ENCODE measurements around the gene GADD45G.

The GADD45G gene

DNA sequence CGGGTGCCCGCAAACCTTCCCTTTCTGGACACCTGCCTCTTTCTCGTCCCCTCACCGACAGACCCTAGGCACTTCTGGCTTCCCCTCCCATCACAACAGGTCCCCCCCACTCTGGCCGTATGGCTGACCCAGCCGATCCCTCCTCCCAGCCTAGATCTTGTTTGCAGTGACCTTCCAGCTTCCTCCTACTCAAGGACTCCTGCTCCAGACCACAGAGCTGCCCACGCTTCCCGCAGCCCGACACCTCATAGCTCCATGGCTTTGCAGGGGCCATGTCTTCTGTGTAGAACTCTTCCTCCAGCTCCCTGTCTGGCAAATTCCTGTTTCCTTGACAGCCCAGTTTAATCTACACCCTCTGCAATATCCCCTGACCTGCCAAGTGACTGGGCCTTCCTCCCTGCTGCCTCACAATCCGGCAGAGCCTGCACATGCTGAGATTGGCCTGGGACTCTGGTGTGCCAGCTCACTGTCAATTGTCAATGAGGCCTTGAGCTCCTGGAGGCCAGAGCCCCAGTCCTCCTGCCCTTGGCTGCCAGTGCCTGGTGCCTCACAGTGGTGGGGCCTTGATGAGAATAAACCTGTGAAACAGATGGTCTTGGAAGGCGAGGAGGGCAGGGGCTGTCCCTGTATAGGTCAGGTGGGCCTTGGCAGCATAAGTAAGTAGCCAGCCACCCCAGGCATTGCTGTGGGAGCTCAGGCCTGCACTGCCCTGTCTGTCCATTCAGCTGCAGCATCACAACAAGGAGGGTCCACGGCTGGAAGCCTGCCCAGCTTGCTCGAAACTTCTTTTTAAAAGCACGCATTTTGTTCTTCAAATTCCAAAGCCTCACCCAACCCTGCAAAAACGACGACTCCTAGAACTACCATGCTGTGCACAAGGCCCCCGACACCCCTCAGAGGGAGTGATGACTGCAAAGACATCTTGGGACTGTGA is 50.5 kb downstream of the GADD45G start:
- DNase-seq = no peak
